Measurements from ENCODE around the gene SP2. TPM values are rescaled to one million over a fixed set of nuclear protein-coding genes. Genes with fewer than 3 reads are reported as not detected.

SP2 gene
- total and polyA plus RNA-seq, 2 of the 13 experiments (the other 11 are each of a cell fraction or from before 2014, with no cell fraction given), result 1.4 to 4.8 TPM

- TF ChIP-seq MNT (IDR thresholded peaks at IDR 0.05) (peak; percentile 74; the same call in 1 of the 2 replicates), ZNF121 (CRISPR knock-in tag; IDR thresholded peaks at IDR 0.05) (0 out of 2 replicates have a peak, but pooled peaks have one; percentile 42), FOXO1 (CRISPR knock-in tag; IDR thresholded peaks at IDR 0.05) (0 out of 2 replicates have a peak, but pooled peaks have one; percentile 21), HOMEZ (CRISPR knock-in tag; IDR thresholded peaks at IDR 0.05; ENCODE audit: low read depth) (peak; percentile 91), SRSF9 (IDR thresholded peaks at IDR 0.05; ENCODE audit: borderline replicate concordance, insufficient read depth, low read depth, low read length, poor library complexity, severe bottlenecking) (no peak), ZNF44 (CRISPR knock-in tag; IDR thresholded peaks at IDR 0.05) (peak; percentile 44; the same call in 1 of the 2 replicates), ZNF816 (CRISPR knock-in tag; IDR thresholded peaks at IDR 0.05; ENCODE audit: borderline replicate concordance) (peak; percentile 96; the same call in 1 of the 2 replicates), ZNF318 (CRISPR knock-in tag; IDR thresholded peaks at IDR 0.05) (0 out of 2 replicates have a peak, but pooled peaks have one; percentile 11), ZNF580 (CRISPR knock-in tag; IDR thresholded peaks at IDR 0.05; ENCODE audit: borderline replicate concordance, low read depth) (peak; percentile 87), USF2 (IDR thresholded peaks at IDR 0.05; ENCODE audit: low read depth, low read length) (peak; percentile 85), USF2 (CRISPR knock-in tag; IDR thresholded peaks at IDR 0.05; ENCODE audit: borderline replicate concordance) (peak; percentile 97; the same call in 1 of the 2 replicates), KAT8 (CRISPR knock-in tag; IDR thresholded peaks at IDR 0.05) (peak; percentile 91), CBX5 (CRISPR knock-in tag; IDR thresholded peaks at IDR 0.05; ENCODE audit: borderline replicate concordance) (no peak; the same call in 1 of the 2 replicates)
These were observed 45.4 kb downstream of the SP2 start, which contains the start of gene PNPO (continued) for GRCh38 chr17:47941246-47942095.

Data from HepG2 (cell line).